Skeletal muscle satellite cell (primary cell): ENCODE data around the gene MBD5.

Experiments
- H3K27me3 ChIP-seq: 2 replicates; pipeline ENCODE4 v1.7.0; 2013; ENCODE audit warnings: low read length; ENCODE audit not compliant: control insufficient read depth, insufficient read depth
- H3K36me3 ChIP-seq: 2 replicates; pipeline ENCODE4 v1.7.0; 2013; ENCODE audit warnings: mild to moderate bottlenecking, control low read depth, low read length; ENCODE audit not compliant: insufficient read depth
- H3K4me1 ChIP-seq: 2 replicates; pipeline ENCODE4 v1.7.0; 2013; ENCODE audit warnings: low read length; ENCODE audit not compliant: control insufficient read depth, insufficient read depth
- H3K4me2 ChIP-seq: 2 replicates; pipeline ENCODE4 v1.7.0; 2013; ENCODE audit warnings: mild to moderate bottlenecking, low read length
- H3K4me3 ChIP-seq: 2 replicates; pipeline ENCODE4 v1.7.0; 2013; ENCODE audit warnings: low read length
- H3K9ac ChIP-seq: 2 replicates; pipeline ENCODE4 v1.7.0; 2013; ENCODE audit warnings: mild to moderate bottlenecking, low read depth, low read length, moderate library complexity
- H3K9me3 ChIP-seq: replicated peaks from 2 replicates; pipeline ENCODE4 v1.7.0; 2013; ENCODE audit warnings: mild to moderate bottlenecking, control low read depth, low read length

MBD5 gene

DNA sequence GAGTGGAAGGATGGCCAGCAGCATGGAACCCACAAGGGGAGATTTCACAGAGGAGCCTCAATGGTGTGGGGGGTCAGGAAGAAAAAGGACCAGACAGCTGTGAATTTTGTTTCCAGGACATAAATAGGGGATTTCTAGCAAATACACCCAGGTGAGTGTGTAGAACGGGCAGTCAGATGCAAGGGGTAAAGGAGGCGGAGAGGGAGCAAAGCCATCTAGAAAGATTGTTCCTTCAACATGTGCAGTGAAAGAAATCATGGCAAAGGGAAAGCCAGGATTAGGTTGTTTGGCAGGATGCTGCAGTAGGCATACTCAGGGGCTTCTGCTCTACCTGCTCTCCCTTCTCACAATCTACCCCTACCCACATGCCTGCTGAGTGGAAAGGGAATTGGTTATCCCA lies 504.2 kb downstream of the MBD5 start:
- H3K9me3 ChIP-seq = no peaks in the 10 kb centered on the region
- no peak overlapping the region for H3K9ac ChIP-seq
- H3K27me3 ChIP-seq = no peaks in the 10 kb centered on the region
- no peaks in the 10 kb centered on the region for H3K36me3 ChIP-seq
- no peak overlapping the region for H3K4me3 ChIP-seq
- no peaks in the 10 kb centered on the region for H3K4me1 ChIP-seq
- H3K4me2 ChIP-seq = no peak overlapping the region

- Histone ChIP-seq H3K4me2 (no peak overlapping the region), H3K36me3 (no peaks in the 10 kb centered on the region), H3K4me3 (no peak overlapping the region), H3K9ac (no peak overlapping the region), H3K4me1 (no peaks in the 10 kb centered on the region), H3K27me3 (no peaks in the 10 kb centered on the region), H3K9me3 (no peaks in the 10 kb centered on the region)
These were observed 505.8 kb downstream of the MBD5 start for GRCh38 chr2:148526509-148527346.

GRCh38 chr2:148527488-148528340 lies 506.8 kb downstream of the MBD5 start:
- Histone ChIP-seq H3K4me2 (no peak overlapping the region), H3K4me1 (no peaks in the 10 kb centered on the region), H3K9me3 (no peaks in the 10 kb centered on the region), H3K27me3 (no peaks in the 10 kb centered on the region), H3K9ac (no peak overlapping the region), H3K4me3 (no peak overlapping the region), H3K36me3 (no peaks in the 10 kb centered on the region)

DNA sequence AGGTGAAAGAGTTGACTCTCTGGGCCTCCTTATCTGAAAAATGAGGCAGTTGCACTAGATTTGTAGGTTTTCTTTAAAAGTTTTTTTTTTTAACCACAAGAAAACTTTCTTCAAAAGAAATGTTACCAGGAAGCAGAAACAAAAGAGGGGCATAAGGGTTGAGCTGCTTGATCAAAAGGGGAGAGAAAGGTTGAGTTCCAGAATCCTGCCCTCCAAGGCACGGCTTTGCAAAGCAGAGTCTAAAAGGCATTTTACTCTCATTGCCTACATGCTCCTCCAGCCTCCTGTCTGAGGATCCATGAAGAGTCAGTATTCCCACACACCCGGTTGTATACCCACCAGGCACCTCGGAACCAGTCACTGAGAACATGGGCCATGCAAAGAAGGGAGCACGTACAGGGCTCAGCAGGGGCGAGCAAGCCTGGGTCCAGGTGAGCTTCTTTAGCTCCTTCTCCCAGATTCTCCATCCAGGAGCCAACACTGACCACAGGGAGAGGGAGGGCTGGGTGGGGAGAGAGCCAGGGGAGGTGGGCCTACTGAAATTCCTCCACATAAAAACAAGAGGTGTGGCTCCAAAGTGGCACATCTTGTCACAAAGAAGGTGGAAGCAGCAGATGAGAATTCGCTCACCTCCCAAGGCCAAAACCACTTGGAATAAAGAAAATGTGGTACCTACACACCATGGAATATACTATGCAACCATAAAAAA lies 507.6 kb downstream of the MBD5 start:
- Histone ChIP-seq H3K27me3 (no peaks in the 10 kb centered on the region), H3K36me3 (no peaks in the 10 kb centered on the region), H3K4me3 (no peak overlapping the region), H3K4me2 (no peak overlapping the region), H3K9ac (no peak overlapping the region), H3K9me3 (no peaks in the 10 kb centered on the region), H3K4me1 (no peaks in the 10 kb centered on the region)

GRCh38 chr2:148529745-148530144 lies 508.9 kb downstream of the MBD5 start:
- Histone ChIP-seq H3K27me3 (no peaks in the 10 kb centered on the region), H3K9ac (no peak overlapping the region), H3K9me3 (no peaks in the 10 kb centered on the region), H3K36me3 (no peaks in the 10 kb centered on the region), H3K4me2 (no peak overlapping the region), H3K4me3 (no peak overlapping the region), H3K4me1 (no peaks in the 10 kb centered on the region)

DNA sequence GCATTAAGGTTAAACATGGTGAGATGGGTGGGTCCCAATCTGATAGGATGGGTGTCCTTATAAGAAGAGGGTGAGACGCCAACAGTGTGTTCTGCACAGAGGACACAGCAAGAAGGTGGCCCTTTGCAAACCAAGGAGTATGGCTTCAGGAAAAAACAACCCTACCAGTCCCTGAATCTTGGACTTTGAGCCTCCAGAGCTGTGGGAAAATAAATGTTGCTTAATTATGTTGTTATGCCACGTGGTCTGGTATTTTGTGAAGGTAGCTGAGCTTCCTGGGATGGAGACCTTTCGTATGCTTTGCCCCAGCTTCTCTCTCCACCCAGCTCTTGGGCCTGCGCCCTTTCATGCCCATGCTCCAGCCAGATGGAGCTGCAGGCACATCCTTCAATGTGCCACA lies 509.5 kb downstream of the MBD5 start:
- Histone ChIP-seq H3K9me3 (no peaks in the 10 kb centered on the region), H3K36me3 (no peaks in the 10 kb centered on the region), H3K9ac (no peak overlapping the region), H3K4me2 (no peak overlapping the region), H3K4me3 (no peak overlapping the region), H3K27me3 (no peaks in the 10 kb centered on the region), H3K4me1 (no peaks in the 10 kb centered on the region)

- Histone ChIP-seq H3K4me1 (no peaks in the 10 kb centered on the region), H3K4me2 (no peak overlapping the region)
These were observed 510.3 kb downstream of the MBD5 start for GRCh38 chr2:148531235-148531634.

DNA sequence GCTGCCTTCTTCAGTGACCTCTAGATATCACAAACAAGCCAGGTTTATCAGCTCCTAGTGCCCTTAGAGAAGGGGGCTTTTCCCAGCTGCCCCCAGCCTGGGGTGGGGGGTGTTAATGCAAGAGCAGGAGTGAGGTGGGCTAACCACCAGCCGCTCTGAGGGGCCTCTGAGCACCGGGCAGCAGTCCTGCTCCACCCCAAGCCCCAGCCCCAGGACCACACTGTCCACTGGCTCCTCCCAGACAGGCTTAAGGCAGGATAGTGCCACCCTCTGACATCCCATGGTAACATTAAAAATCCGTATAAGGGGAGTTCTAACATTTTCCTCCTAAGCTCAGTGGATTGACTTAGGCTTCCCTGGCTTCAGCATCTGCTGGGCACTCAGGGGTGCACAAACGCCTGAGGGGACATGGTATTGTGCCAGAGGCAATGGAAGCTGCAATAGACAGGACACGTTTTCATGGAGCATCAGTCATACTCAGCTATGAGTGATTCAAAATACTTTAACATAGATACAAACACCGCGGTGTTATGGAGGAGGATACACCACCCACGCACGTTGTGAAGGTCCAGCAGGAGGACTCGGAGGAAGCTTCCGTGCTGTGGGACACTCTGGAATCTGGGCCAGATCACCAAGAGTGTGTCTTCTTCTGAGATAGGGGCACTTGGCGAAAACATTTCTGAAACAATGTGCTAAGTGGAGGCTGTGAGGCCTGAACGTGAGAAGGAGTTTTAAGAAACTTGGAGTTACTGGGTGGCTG lies 511.0 kb downstream of the MBD5 start:
- no peaks in the 10 kb centered on the region for H3K4me1 ChIP-seq
- no peak overlapping the region for H3K4me2 ChIP-seq
- H3K4me3 ChIP-seq = no peak overlapping the region
- H3K9me3 ChIP-seq = no peaks in the 10 kb centered on the region
- H3K9ac ChIP-seq = no peak overlapping the region
- no peaks in the 10 kb centered on the region for H3K36me3 ChIP-seq
- H3K27me3 ChIP-seq = no peaks in the 10 kb centered on the region

More at GRCh38 chr2:148531235-148531634, 510.3 kb downstream of the MBD5 start:
- H3K36me3 ChIP-seq = no peaks in the 10 kb centered on the region
- H3K9ac ChIP-seq = no peak overlapping the region
- H3K4me3 ChIP-seq = no peak overlapping the region
- no peaks in the 10 kb centered on the region for H3K9me3 ChIP-seq
- no peaks in the 10 kb centered on the region for H3K27me3 ChIP-seq

DNA sequence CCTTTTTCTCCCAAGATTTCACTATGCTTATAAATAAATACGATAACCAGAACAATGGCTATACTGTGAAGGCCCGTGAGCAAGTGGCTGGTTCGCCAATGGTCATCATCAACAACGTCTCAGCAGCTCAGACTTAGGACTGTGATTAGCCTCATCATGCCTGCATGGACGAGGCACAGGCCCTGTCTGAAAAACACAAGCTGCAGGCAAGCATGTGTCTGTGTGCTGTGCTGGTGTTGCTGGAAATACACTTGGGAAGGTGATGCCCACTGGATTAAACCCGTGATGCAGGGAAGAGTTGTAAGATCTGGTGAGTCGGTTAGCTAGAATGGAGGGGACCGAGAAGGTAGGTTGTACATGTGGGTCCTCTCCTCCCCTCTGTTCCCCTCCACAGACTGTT lies 512.1 kb downstream of the MBD5 start:
- no peaks in the 10 kb centered on the region for H3K36me3 ChIP-seq
- H3K4me2 ChIP-seq = no peak overlapping the region
- H3K4me1 ChIP-seq = no peaks in the 10 kb centered on the region
- H3K27me3 ChIP-seq = peaks cover 4% of the 10 kb centered on the region
- H3K9me3 ChIP-seq = no peaks in the 10 kb centered on the region
- no peak overlapping the region for H3K9ac ChIP-seq
- H3K4me3 ChIP-seq = no peak overlapping the region

- H3K36me3 ChIP-seq = no peaks in the 10 kb centered on the region
- no peaks in the 10 kb centered on the region for H3K9me3 ChIP-seq
- H3K4me1 ChIP-seq = no peaks in the 10 kb centered on the region
- H3K9ac ChIP-seq = no peak overlapping the region
- no peak overlapping the region for H3K4me2 ChIP-seq
- no peak overlapping the region for H3K4me3 ChIP-seq
- peaks cover 4% of the 10 kb centered on the region for H3K27me3 ChIP-seq
These were observed 512.8 kb downstream of the MBD5 start for GRCh38 chr2:148533685-148534084.
